ENCODE measurements around the gene MAFB. TPM values are rescaled to one million over a fixed set of nuclear protein-coding genes. Genes with fewer than 3 reads are reported as not detected.

MAFB gene
- total and polyA plus RNA-seq, 9 of the 15 experiments (the other 6 are each of a cell fraction or from before 2014, with no cell fraction given) = 0.04 TPM; not detected in 8

DNA sequence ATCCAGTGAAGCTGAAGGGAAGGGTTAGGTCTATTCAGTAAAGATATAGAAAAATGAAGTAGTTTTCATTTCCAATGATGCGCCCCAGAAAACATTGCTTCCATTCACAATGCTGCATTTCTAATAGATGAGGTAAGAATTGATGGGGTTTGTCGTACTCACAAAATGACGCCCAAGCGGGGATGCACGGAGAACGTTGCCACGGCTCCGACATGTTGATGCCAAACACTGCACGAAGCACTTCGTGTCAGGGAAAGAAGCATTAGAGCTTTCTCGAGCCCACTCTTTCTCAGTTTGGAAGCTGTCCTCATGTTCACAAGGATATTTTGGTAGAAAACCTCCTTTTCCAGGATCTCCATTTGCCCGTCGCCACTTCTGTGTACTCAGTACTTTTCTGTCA, 21.6 kb upstream of the MAFB start:
- ATAC-seq = no peak
- POLR2A ChIA-PET = no interaction called here
- H3K9ac ChIP-seq (ENCODE audit: insufficient read depth in 1 of 2, low read depth in 2 of 2, low read length in 2 of 2) = no peak overlapping the region
- WGBS (ENCODE audit: insufficient coverage, low coverage, missing lambda C conversion rate) = under 1% methylated on average over 13 of the region's 13 CpGs
- TF ChIP-seq NBN (IDR thresholded peaks at IDR 0.05; ENCODE audit: low read depth) (no peak), ZSCAN29 (IDR thresholded peaks at IDR 0.05) (no peak), NFE2 (IDR thresholded peaks at IDR 0.05; ENCODE audit: low read depth) (no peak), ETV5 (CRISPR knock-in tag; IDR thresholded peaks at IDR 0.05; ENCODE audit: low read depth) (no peak), ZNF507 (tag; conservative IDR thresholded peaks at IDR 0.05) (no peak), XRCC5 (IDR thresholded peaks at IDR 0.05; ENCODE audit: low read depth, low read length) (no peak), ZNF239 (CRISPR knock-in tag; IDR thresholded peaks at IDR 0.05) (no peak), RAD21 (CRISPR knock-in tag; conservative IDR thresholded peaks at IDR 0.05 in 1 of 2, IDR thresholded peaks at IDR 0.05 in 1 of 2) (no peak), SMAD1 (IDR thresholded peaks at IDR 0.05; ENCODE audit: low read depth, low read length, partially characterized antibody) (no peak), ZNF696 (CRISPR knock-in tag; conservative IDR thresholded peaks at IDR 0.05) (no peak), SIN3B (IDR thresholded peaks at IDR 0.05; ENCODE audit: low read depth) (no peak)
- TF ChIP-seq, protein P1, sequence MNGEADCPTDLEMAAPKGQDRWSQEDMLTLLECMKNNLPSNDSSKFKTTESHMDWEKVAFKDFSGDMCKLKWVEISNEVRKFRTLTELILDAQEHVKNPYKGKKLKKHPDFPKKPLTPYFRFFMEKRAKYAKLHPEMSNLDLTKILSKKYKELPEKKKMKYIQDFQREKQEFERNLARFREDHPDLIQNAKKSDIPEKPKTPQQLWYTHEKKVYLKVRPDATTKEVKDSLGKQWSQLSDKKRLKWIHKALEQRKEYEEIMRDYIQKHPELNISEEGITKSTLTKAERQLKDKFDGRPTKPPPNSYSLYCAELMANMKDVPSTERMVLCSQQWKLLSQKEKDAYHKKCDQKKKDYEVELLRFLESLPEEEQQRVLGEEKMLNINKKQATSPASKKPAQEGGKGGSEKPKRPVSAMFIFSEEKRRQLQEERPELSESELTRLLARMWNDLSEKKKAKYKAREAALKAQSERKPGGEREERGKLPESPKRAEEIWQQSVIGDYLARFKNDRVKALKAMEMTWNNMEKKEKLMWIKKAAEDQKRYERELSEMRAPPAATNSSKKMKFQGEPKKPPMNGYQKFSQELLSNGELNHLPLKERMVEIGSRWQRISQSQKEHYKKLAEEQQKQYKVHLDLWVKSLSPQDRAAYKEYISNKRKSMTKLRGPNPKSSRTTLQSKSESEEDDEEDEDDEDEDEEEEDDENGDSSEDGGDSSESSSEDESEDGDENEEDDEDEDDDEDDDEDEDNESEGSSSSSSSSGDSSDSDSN (IDR thresholded peaks at IDR 0.05; ENCODE audit: borderline replicate concordance in 1 of 2, low read depth in 2 of 2, low read length in 2 of 2) = no peak
- TF ChIP-seq, protein P2, sequence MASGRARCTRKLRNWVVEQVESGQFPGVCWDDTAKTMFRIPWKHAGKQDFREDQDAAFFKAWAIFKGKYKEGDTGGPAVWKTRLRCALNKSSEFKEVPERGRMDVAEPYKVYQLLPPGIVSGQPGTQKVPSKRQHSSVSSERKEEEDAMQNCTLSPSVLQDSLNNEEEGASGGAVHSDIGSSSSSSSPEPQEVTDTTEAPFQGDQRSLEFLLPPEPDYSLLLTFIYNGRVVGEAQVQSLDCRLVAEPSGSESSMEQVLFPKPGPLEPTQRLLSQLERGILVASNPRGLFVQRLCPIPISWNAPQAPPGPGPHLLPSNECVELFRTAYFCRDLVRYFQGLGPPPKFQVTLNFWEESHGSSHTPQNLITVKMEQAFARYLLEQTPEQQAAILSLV (tag; IDR thresholded peaks at IDR 0.05) = no peak
- no peaks in the 10 kb centered on the region for H3K79me2 ChIP-seq (ENCODE audit: control insufficient read depth, insufficient read depth, low read length)
- intact Hi-C loops (cut with micrococcal nuclease) (no loop called here), in situ Hi-C loops (cut with MboI) (no loop called here)
- no peak overlapping the region for H3K4me2 ChIP-seq (ENCODE audit: insufficient read depth, low read length)
- no peaks in the 10 kb centered on the region for H3K9me1 ChIP-seq (ENCODE audit: control insufficient read depth, insufficient read depth, low read length)
- CTCF ChIA-PET (ENCODE audit: low intra/inter-chr PET ratio) = no interaction called here
- H2AFZ ChIP-seq (ENCODE audit: low read depth, low read length) = no peak overlapping the region
- FAIRE-seq = no peak
- BruUV-seq (replicated peaks) = no TSS peak
- H3K27me3 ChIP-seq (ENCODE audit: control insufficient read depth in 2 of 2, insufficient read depth in 2 of 2, low read length in 2 of 2) = peaks cover 27 to 28% of the 10 kb centered on the region in 2 experiments
- no peak for DNase-seq (ENCODE audit: extremely low read depth in 1 of 4, low spot score in 3 of 4)
- H3K9me3 ChIP-seq (replicated peaks; ENCODE audit: control insufficient read depth, insufficient read depth, low read depth, low read length) = no peaks in the 10 kb centered on the region
- H3K27ac ChIP-seq (ENCODE audit: extremely low read depth, low read depth, low read length) = no peak overlapping the region
- H3K36me3 ChIP-seq (ENCODE audit: control insufficient read depth, insufficient read depth, low read length) = no peaks in the 10 kb centered on the region
- H3K4me3 ChIP-seq = no peak overlapping the region
- H4K20me1 ChIP-seq (replicated peaks; ENCODE audit: control insufficient read depth, insufficient read depth, low read length) = no peaks in the 10 kb centered on the region
- no peaks in the 10 kb centered on the region for H3K4me1 ChIP-seq (replicated peaks in 1 of 2; ENCODE audit: control insufficient read depth in 2 of 2, insufficient read depth in 2 of 2, low read length in 2 of 2)
